Lung (tissue), 12 donors: ENCODE measurements around the gene RAB23. TPM values are rescaled to one million over a fixed set of nuclear protein-coding genes. Genes with fewer than 3 reads are reported as not detected.

Experiments used
- ATAC-seq: fragments of 200-7000 bp; cut with Tn5 transposase; one replicate; pipeline ENCODE4 v1.9.1; 2020; ENCODE audit warnings: moderate number of reproducible peaks; ENCODE audit not compliant: insufficient read depth, low FRiP score
- DNase-seq, 3 donors: peaks; one replicate each; pipeline ENCODE4 v3.0.0-alpha.2; 2013 to 2017
- H3K27ac ChIP-seq, 2 donors: one replicate each; pipeline ENCODE4 v1.5.1; 2013; ENCODE audit warnings: mild to moderate bottlenecking in 2 of 2, moderate library complexity in 2 of 2, control low read depth in 1 of 2, inconsistent platforms in 1 of 2, low read depth in 1 of 2, low read length in 1 of 2
- H3K27me3 ChIP-seq, 3 donors: one replicate each; pipeline ENCODE4 v1.5.1; 2013; ENCODE audit warnings: low read length in 2 of 3; ENCODE audit not compliant: control insufficient read depth in 3 of 3, insufficient read depth in 3 of 3
- H3K36me3 ChIP-seq, 4 donors: one replicate each; pipeline ENCODE4 v1.5.1; 2013; ENCODE audit warnings: low read length in 4 of 4, mild to moderate bottlenecking in 1 of 4, moderate library complexity in 1 of 4; ENCODE audit not compliant: control insufficient read depth in 4 of 4, insufficient read depth in 4 of 4
- H3K4me1 ChIP-seq, 5 donors: one replicate each; pipeline ENCODE4 v1.5.1; 2013; ENCODE audit warnings: low read length in 5 of 5, mild to moderate bottlenecking in 2 of 5, moderate library complexity in 1 of 5; ENCODE audit not compliant: control insufficient read depth in 5 of 5, insufficient read depth in 5 of 5
- H3K4me3 ChIP-seq: one replicate; pipeline ENCODE4 v1.5.1; 2013; ENCODE audit warnings: mild to moderate bottlenecking, control low read depth, moderate library complexity
- H3K9ac ChIP-seq, 2 donors: one replicate each; pipeline ENCODE4 v1.5.1; 2013; ENCODE audit warnings: low read length in 2 of 2, control low read depth in 1 of 2; ENCODE audit not compliant: insufficient read depth in 1 of 2
- H3K9me3 ChIP-seq, 4 donors: one replicate each; pipeline ENCODE4 v1.5.1; 2013; ENCODE audit warnings: low read length in 3 of 4, mild to moderate bottlenecking in 1 of 4, moderate library complexity in 1 of 4; ENCODE audit not compliant: control insufficient read depth in 4 of 4, insufficient read depth in 3 of 4
- WGBS, 2 donors: extraction: QIAGEN DNeasy Blood & Tissue Kit; methylation state at CpG; one replicate each; pipeline ENCODE4 v1.1.7; 2013; 5-methylcytosine and 5-hydroxymethylcytosine counted together
- polyA plus RNA-seq, 2 donors: library from polyadenylated mRNA; stranded (reverse); fragments of 200-250 nt; gene quantifications; one replicate each; pipeline ENCODE4 v1.2.1, GENCODE V29; 2013
- total RNA-seq, 2 donors: library from RNA; depleted of rRNA in 1 of 2; stranded (reverse); fragments of >200 nt in 1 of 2; gene quantifications; one replicate each; pipeline ENCODE4 v1.2.1, GENCODE V29; 2014 to 2021
- TF ChIP-seq, protein P1 (sequence below): IDR thresholded peaks from 2 replicates; pipeline ENCODE4 v1.5.1; 2012; ENCODE audit warnings: mild to moderate bottlenecking; ENCODE audit errors: control extremely low read depth, extremely low read depth
- donor health status: control.
- donor health status: control.
- donor health status: Bipolar disorder and iron deficiency.
- donor health status: healthy.
- donor health status: DM: yes; HTN: yes; CAD: no.

RAB23 gene
- total and polyA plus RNA-seq, 4 donors, result 4.2 to 26.7 (median 6.9) TPM

DNA sequence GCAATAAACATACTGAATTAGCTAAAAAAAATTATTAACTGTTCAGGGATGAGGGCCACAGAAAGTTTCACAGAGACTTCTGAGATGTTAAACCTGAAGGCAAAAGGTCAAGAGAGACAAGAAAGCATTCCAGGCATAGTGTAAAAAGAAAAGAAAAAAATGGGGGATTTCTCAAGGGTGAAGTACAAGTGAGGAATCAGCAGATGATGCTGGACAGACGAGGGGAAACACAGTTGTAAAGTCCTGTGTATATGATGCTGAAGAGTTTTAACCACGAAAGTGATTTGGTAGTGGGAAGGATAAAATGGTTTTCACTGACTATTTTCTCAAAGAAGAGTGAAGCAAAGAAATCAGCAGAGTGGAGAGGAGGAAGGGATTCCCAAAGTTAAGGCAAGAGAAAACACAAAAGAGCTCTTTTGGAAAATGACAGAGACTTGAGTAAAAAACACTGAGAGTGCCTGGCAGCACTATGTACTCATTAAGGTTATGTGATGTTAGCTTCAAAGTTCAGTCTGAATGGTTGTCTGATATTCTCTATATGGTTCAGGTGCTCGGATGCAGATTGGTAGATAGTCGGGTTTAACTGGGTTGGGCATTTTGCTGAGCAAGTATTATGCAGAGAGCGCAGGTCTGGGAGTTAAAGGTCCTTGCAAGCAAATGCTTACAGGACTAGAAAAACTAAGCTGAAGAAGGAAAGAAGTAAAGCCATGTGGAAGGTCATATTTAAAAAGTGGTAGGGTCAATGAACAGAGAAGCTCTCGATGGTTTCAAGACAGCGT, 16.4 kb downstream of the RAB23 start:
- no peak for ATAC-seq
- Histone ChIP-seq H3K4me1 (peaks cover 0 to 9% (median 0%) of the 10 kb centered on the region in 5 donors), H3K9me3 (no peaks in the 10 kb centered on the region), H3K9ac (no peak overlapping the region), H3K4me3 (no peak overlapping the region), H3K36me3 (peaks cover 0 to 4% (median 1%) of the 10 kb centered on the region in 4 donors), H3K27me3 (no peaks in the 10 kb centered on the region), H3K27ac (no peak overlapping the region)
- WGBS, 2 donors, result 87 to 92% methylated on average over 7 of the region's 7 CpGs
- DNase-seq, result no peak
- TF ChIP-seq, protein P1, sequence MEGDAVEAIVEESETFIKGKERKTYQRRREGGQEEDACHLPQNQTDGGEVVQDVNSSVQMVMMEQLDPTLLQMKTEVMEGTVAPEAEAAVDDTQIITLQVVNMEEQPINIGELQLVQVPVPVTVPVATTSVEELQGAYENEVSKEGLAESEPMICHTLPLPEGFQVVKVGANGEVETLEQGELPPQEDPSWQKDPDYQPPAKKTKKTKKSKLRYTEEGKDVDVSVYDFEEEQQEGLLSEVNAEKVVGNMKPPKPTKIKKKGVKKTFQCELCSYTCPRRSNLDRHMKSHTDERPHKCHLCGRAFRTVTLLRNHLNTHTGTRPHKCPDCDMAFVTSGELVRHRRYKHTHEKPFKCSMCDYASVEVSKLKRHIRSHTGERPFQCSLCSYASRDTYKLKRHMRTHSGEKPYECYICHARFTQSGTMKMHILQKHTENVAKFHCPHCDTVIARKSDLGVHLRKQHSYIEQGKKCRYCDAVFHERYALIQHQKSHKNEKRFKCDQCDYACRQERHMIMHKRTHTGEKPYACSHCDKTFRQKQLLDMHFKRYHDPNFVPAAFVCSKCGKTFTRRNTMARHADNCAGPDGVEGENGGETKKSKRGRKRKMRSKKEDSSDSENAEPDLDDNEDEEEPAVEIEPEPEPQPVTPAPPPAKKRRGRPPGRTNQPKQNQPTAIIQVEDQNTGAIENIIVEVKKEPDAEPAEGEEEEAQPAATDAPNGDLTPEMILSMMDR, result no peak

GRCh38 chr6:57201718-57202117, 20.4 kb downstream of the RAB23 start:
- H3K4me3 ChIP-seq, result no peak overlapping the region
- H3K9ac ChIP-seq, result no peak overlapping the region
- WGBS, 2 donors, result 88 to 94% methylated on average over 1 of the region's 1 CpG
- DNase-seq, result no peak
- TF ChIP-seq, protein P1, result no peak
- peaks cover 0 to 2% (median 0%) of the 10 kb centered on the region in 5 donors for H3K4me1 ChIP-seq
- no peak for ATAC-seq
- no peak overlapping the region for H3K27ac ChIP-seq
- peaks cover 0 to 4% (median 1%) of the 10 kb centered on the region in 4 donors for H3K36me3 ChIP-seq
- H3K27me3 ChIP-seq, result no peaks in the 10 kb centered on the region
- no peaks in the 10 kb centered on the region for H3K9me3 ChIP-seq

- TF ChIP-seq, protein P1, result no peak
- WGBS, 2 donors, result 67 to 83% methylated on average over 6 of the region's 6 CpGs
- H3K36me3 ChIP-seq, result peaks cover 0 to 2% (median 0%) of the 10 kb centered on the region in 4 donors
- DNase-seq (peak; percentile 41 to 64 (median 52)), ATAC-seq (no peak)
- H3K4me1 ChIP-seq, result peaks cover 0 to 4% (median 0%) of the 10 kb centered on the region in 5 donors
- no peaks in the 10 kb centered on the region for H3K9me3 ChIP-seq
- no peak overlapping the region for H3K9ac ChIP-seq
- H3K4me3 ChIP-seq, result no peak overlapping the region
- no peak overlapping the region for H3K27ac ChIP-seq
- H3K27me3 ChIP-seq, result no peaks in the 10 kb centered on the region
Measured at GRCh38 chr6:57198926-57199636, 23.0 kb downstream of the RAB23 start.
